Suprapubic skin (tissue), 3 donors: ENCODE results near the gene CHRNE.

Experiments used
- CTCF ChIP-seq, 2 donors: fragments of 200-600 bp in 1 of 2; fragments of 450-650 bp in 1 of 2; sonication (generic) in 1 of 2; IDR thresholded peaks; one replicate each; pipeline ENCODE4 v1.5.1; 2016 to 2019; ENCODE audit warnings: antibody characterized with exemption in 2 of 2, mild to moderate bottlenecking in 1 of 2, moderate library complexity in 1 of 2
- POLR2AphosphoS5 ChIP-seq, 3 donors: sonication (generic); formaldehyde crosslinking; IDR thresholded peaks; one replicate each; pipeline ENCODE4 v1.6.1; 2017; ENCODE audit warnings: antibody characterized with exemption in 3 of 3

DNA sequence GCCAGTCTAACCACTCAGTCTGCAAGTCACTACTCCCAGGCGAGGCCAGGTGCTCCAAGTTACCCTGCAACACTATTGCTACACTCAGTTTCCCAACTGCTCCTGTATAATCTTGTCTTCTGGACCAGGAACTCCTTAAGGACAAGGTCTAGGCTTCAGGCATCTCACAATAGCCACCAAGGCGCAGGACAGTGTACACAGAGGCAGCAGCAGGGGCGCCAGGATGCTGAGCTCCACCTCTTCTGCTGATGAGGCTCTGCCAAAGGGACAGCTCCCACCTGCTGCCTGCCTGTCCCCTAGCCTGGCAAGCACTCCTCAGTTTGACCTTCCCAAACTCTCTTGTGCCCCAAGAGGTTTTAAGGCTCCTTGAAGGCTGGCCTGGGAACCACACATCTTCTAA lies 33.5 kb upstream of the CHRNE start:
- TF ChIP-seq CTCF (IDR thresholded peaks at IDR 0.05): no peak
- no peak for TF ChIP-seq POLR2AphosphoS5 (IDR thresholded peaks at IDR 0.05)
